OCI-LY1 (cell line): ENCODE results near the gene CWC22.

Experiments
- CTCF ChIP-seq: fragments of 200-600 bp; sonication (generic), shearing (Covaris generic); IDR thresholded peaks from 2 replicates; pipeline ENCODE4 v1.5.1; 2017; ENCODE audit warnings: mild to moderate bottlenecking, antibody characterized with exemption, low read length, moderate library complexity, mixed read lengths
- EZH2 ChIP-seq: fragments of 200-600 bp; sonication (generic), shearing (Covaris generic); IDR thresholded peaks from 2 replicates; pipeline ENCODE4 v1.8.0; 2017; ENCODE audit warnings: borderline replicate concordance, mixed run types, mild to moderate bottlenecking, antibody characterized with exemption, low read length, moderate library complexity, mixed read lengths

GRCh38 chr2:180000434-180000833 lies 6.7 kb downstream of the CWC22 start:
- TF ChIP-seq CTCF (no peak), EZH2 (no peak)
